ENCODE measurements around the gene PITPNC1. TPM values are rescaled to one million over a fixed set of nuclear protein-coding genes. Genes with fewer than 3 reads are reported as not detected.

The PITPNC1 gene
- total RNA-seq, 4 donors from 2014 or later, result 7.6 to 30.1 (median 15.1) TPM

- peaks cover 0 to 43% (median 6%) of the 10 kb centered on the region in 3 donors for H3K4me1 ChIP-seq
- no peak for ATAC-seq
- peak overlapping the region in 1 of 4 donors; percentile 35 for H3K27ac ChIP-seq
- TF ChIP-seq POLR2AphosphoS5 (IDR thresholded peaks at IDR 0.05), result no peak
- TF ChIP-seq CTCF (IDR thresholded peaks at IDR 0.05), result no peak
- no peak for TF ChIP-seq EP300 (IDR thresholded peaks at IDR 0.05)
- no peak for TF ChIP-seq POLR2A (IDR thresholded peaks at IDR 0.05)
- 42 to 57% methylated on average over 1 to 8 of the region's 10 CpGs for WGBS, 2 donors (ENCODE audit: low coverage in 1 of 2)
- no peak overlapping the region for H3K4me3 ChIP-seq
- no peaks in the 10 kb centered on the region for H3K9me3 ChIP-seq
- H3K36me3 ChIP-seq, result peaks cover 0 to 7% of the 10 kb centered on the region in 2 donors
- H3K27me3 ChIP-seq, result no peaks in the 10 kb centered on the region
Observed at GRCh38 chr17:67532326-67532871, 155.3 kb downstream of the PITPNC1 start.

GRCh38 chr17:67534941-67535340 lies 157.9 kb downstream of the PITPNC1 start:
- ATAC-seq, result no peak
- 54 to 80% methylated on average over 1 to 3 of the region's 3 CpGs for WGBS, 2 donors (ENCODE audit: low coverage in 1 of 2)
- H3K9me3 ChIP-seq, result no peaks in the 10 kb centered on the region
- no peak overlapping the region for H3K27ac ChIP-seq
- H3K4me3 ChIP-seq, result no peak overlapping the region
- H3K27me3 ChIP-seq, result no peaks in the 10 kb centered on the region
- H3K4me1 ChIP-seq, result peaks cover 0 to 25% (median 0%) of the 10 kb centered on the region in 3 donors
- TF ChIP-seq CTCF (IDR thresholded peaks at IDR 0.05) (no peak), EP300 (IDR thresholded peaks at IDR 0.05) (no peak), POLR2A (IDR thresholded peaks at IDR 0.05) (no peak), POLR2AphosphoS5 (IDR thresholded peaks at IDR 0.05) (no peak)
- peaks cover 0 to 7% of the 10 kb centered on the region in 2 donors for H3K36me3 ChIP-seq

GRCh38 chr17:67542219-67543114 lies 165.4 kb downstream of the PITPNC1 start:
- Histone ChIP-seq H3K9me3 (no peaks in the 10 kb centered on the region), H3K4me1 (peaks cover 3 to 13% (median 6%) of the 10 kb centered on the region in 3 donors), H3K36me3 (no peaks in the 10 kb centered on the region), H3K27me3 (no peaks in the 10 kb centered on the region), H3K27ac (no peak overlapping the region), H3K4me3 (no peak overlapping the region)
- ATAC-seq, result no peak
- WGBS, 2 donors (ENCODE audit: low coverage in 1 of 2), result 79 to 86% methylated on average over 10 to 11 of the region's 11 CpGs
- TF ChIP-seq POLR2A (IDR thresholded peaks at IDR 0.05), result no peak

- no peaks in the 10 kb centered on the region for H3K27me3 ChIP-seq
- no peak overlapping the region for H3K27ac ChIP-seq
- 70 to 80% methylated on average over 2 to 5 of the region's 6 CpGs for WGBS, 2 donors (ENCODE audit: low coverage in 1 of 2)
- ATAC-seq, result no peak
- no peaks in the 10 kb centered on the region for H3K36me3 ChIP-seq
- peaks cover 3 to 16% (median 6%) of the 10 kb centered on the region in 3 donors for H3K4me1 ChIP-seq
- TF ChIP-seq POLR2AphosphoS5 (IDR thresholded peaks at IDR 0.05) (no peak), EP300 (IDR thresholded peaks at IDR 0.05) (no peak), CTCF (IDR thresholded peaks at IDR 0.05) (no peak), POLR2A (IDR thresholded peaks at IDR 0.05) (no peak)
- no peak overlapping the region for H3K4me3 ChIP-seq
- no peaks in the 10 kb centered on the region for H3K9me3 ChIP-seq
Observed at GRCh38 chr17:67544364-67544955, 167.4 kb downstream of the PITPNC1 start.

Data from gastroesophageal sphincter (tissue), 4 donors.